GM19025 (cell line): ENCODE data around the gene TEX2.

ENCODE experiments used
- ATAC-seq: cut with Tn5 transposase; IDR thresholded peaks from one replicate; pipeline ENCODE4 v1.9.1; 2021; ENCODE audit warnings: mild to moderate bottlenecking, low read depth, moderate library complexity; ENCODE audit not compliant: unreplicated experiment

The TEX2 gene

GRCh38 chr17:64124609-64125008 is 138.5 kb downstream of the TEX2 start:
- ATAC-seq = no peak

GRCh38 chr17:64123114-64123513 is 139.9 kb downstream of the TEX2 start:
- ATAC-seq = no peak

- peak; percentile 88 for ATAC-seq
Measured at GRCh38 chr17:64120972-64121786, 141.9 kb downstream of the TEX2 start.

GRCh38 chr17:64120159-64120810 is 142.8 kb downstream of the TEX2 start:
- no peak for ATAC-seq

- no peak for ATAC-seq
Measured at GRCh38 chr17:64117981-64118979, 144.8 kb downstream of the TEX2 start.

GRCh38 chr17:64115822-64116534 is 147.1 kb downstream of the TEX2 start:
- no peak for ATAC-seq

GRCh38 chr17:64115043-64115698 is 147.9 kb downstream of the TEX2 start:
- no peak for ATAC-seq

- no peak for ATAC-seq
Measured at GRCh38 chr17:64113006-64113405, 150.1 kb downstream of the TEX2 start.

GRCh38 chr17:64111831-64112230 is 151.2 kb downstream of the TEX2 start:
- no peak for ATAC-seq

- ATAC-seq = no peak
Measured at GRCh38 chr17:64110379-64111152, 152.5 kb downstream of the TEX2 start.

- no peak for ATAC-seq
Measured at GRCh38 chr17:64109400-64109799, 153.7 kb downstream of the TEX2 start.

- ATAC-seq = no peak
Measured at GRCh38 chr17:64107500-64108236, 155.4 kb downstream of the TEX2 start.

GRCh38 chr17:64106918-64107317 is 156.1 kb downstream of the TEX2 start:
- no peak for ATAC-seq

- ATAC-seq = no peak
Measured at GRCh38 chr17:64103391-64104364, 159.4 kb downstream of the TEX2 start.

GRCh38 chr17:64102627-64103390 is 160.3 kb downstream of the TEX2 start:
- ATAC-seq = no peak

- no peak for ATAC-seq
Measured at GRCh38 chr17:64099543-64099942, 163.5 kb downstream of the TEX2 start.
